ENCODE data around the gene CDYL2.
A peak's percentile ranks its signal among the peaks of the same experiment; 100 is the strongest.
"Not testable (repeated sequence)": the region's sequence is repeated elsewhere in the genome, so short reads cannot be mapped to it uniquely, and the experiment has no call there.

CDYL2 gene

GRCh38 chr16:80666378-80667250 lies 137.8 kb downstream of the CDYL2 start:
- FAIRE-seq (no peak), DNase-seq (ENCODE audit: insufficient read length) (no peak)
- TF ChIP-seq TAF1 (IDR thresholded peaks at IDR 0.05; ENCODE audit: borderline replicate concordance, low read depth, low read length) (no peak), POLR2A (IDR thresholded peaks at IDR 0.05; ENCODE audit: low read depth, low read length) (no peak)

- TF ChIP-seq POLR2A (IDR thresholded peaks at IDR 0.05; ENCODE audit: low read depth, low read length) (no peak), POLR2AphosphoS5 (IDR thresholded peaks at IDR 0.05; ENCODE audit: low read depth, low read length) (no peak), TAF1 (IDR thresholded peaks at IDR 0.05; ENCODE audit: borderline replicate concordance, low read depth, low read length) (no peak)
- no peak for FAIRE-seq
- DNase-seq (ENCODE audit: insufficient read length), result no peak
These were observed 139.0 kb downstream of the CDYL2 start for GRCh38 chr16:80665356-80665755.

- DNase-seq (ENCODE audit: insufficient read length) (no peak), FAIRE-seq (no peak)
- TF ChIP-seq POLR2A (IDR thresholded peaks at IDR 0.05; ENCODE audit: low read depth, low read length) (no peak), POLR2AphosphoS5 (IDR thresholded peaks at IDR 0.05; ENCODE audit: low read depth, low read length) (no peak), TAF1 (IDR thresholded peaks at IDR 0.05; ENCODE audit: borderline replicate concordance, low read depth, low read length) (no peak)
These were observed 139.6 kb downstream of the CDYL2 start for GRCh38 chr16:80664786-80665185.

- no peak for TF ChIP-seq POLR2A (IDR thresholded peaks at IDR 0.05; ENCODE audit: low read depth, low read length)
- TF ChIP-seq POLR2AphosphoS5 (IDR thresholded peaks at IDR 0.05; ENCODE audit: low read depth, low read length), result no peak
- no peak for TF ChIP-seq TAF1 (IDR thresholded peaks at IDR 0.05; ENCODE audit: borderline replicate concordance, low read depth, low read length)
- FAIRE-seq (no peak), DNase-seq (ENCODE audit: insufficient read length) (no peak)
These were observed 140.2 kb downstream of the CDYL2 start for GRCh38 chr16:80664226-80664625.

GRCh38 chr16:80663078-80663477 lies 141.3 kb downstream of the CDYL2 start:
- TF ChIP-seq TAF1 (IDR thresholded peaks at IDR 0.05; ENCODE audit: borderline replicate concordance, low read depth, low read length), result no peak
- no peak for TF ChIP-seq POLR2A (IDR thresholded peaks at IDR 0.05; ENCODE audit: low read depth, low read length)
- DNase-seq (ENCODE audit: insufficient read length) (no peak), FAIRE-seq (peak; percentile 9)

GRCh38 chr16:80659865-80660264 lies 144.5 kb downstream of the CDYL2 start:
- FAIRE-seq (no peak), DNase-seq (ENCODE audit: insufficient read length) (no peak)
- no peak for TF ChIP-seq POLR2A (IDR thresholded peaks at IDR 0.05; ENCODE audit: low read depth, low read length)
- no peak for TF ChIP-seq TAF1 (IDR thresholded peaks at IDR 0.05; ENCODE audit: borderline replicate concordance, low read depth, low read length)
- no peak for TF ChIP-seq POLR2AphosphoS5 (IDR thresholded peaks at IDR 0.05; ENCODE audit: low read depth, low read length)

- FAIRE-seq (peak; percentile 94), DNase-seq (ENCODE audit: insufficient read length) (no peak)
- TF ChIP-seq POLR2A (IDR thresholded peaks at IDR 0.05; ENCODE audit: low read depth, low read length) (peak; percentile 43; the same call in 1 of the 2 replicates), TAF1 (IDR thresholded peaks at IDR 0.05; ENCODE audit: borderline replicate concordance, low read depth, low read length) (no peak), POLR2AphosphoS5 (IDR thresholded peaks at IDR 0.05; ENCODE audit: low read depth, low read length) (no peak)
These were observed 147.7 kb downstream of the CDYL2 start for GRCh38 chr16:80656711-80657150.

- DNase-seq (ENCODE audit: insufficient read length) (no peak), FAIRE-seq (peak; percentile 17)
- no peak for TF ChIP-seq POLR2A (IDR thresholded peaks at IDR 0.05; ENCODE audit: low read depth, low read length)
- TF ChIP-seq TAF1 (IDR thresholded peaks at IDR 0.05; ENCODE audit: borderline replicate concordance, low read depth, low read length), result no peak
- TF ChIP-seq POLR2AphosphoS5 (IDR thresholded peaks at IDR 0.05; ENCODE audit: low read depth, low read length), result no peak
These were observed 148.2 kb downstream of the CDYL2 start for GRCh38 chr16:80656161-80656560.

GRCh38 chr16:80655751-80656150 lies 148.6 kb downstream of the CDYL2 start:
- TF ChIP-seq POLR2A (IDR thresholded peaks at IDR 0.05; ENCODE audit: low read depth, low read length), result no peak
- no peak for TF ChIP-seq TAF1 (IDR thresholded peaks at IDR 0.05; ENCODE audit: borderline replicate concordance, low read depth, low read length)
- DNase-seq (ENCODE audit: insufficient read length), result no peak
- no peak for FAIRE-seq

- no peak for DNase-seq (ENCODE audit: insufficient read length)
- no peak for FAIRE-seq
- no peak for TF ChIP-seq POLR2A (IDR thresholded peaks at IDR 0.05; ENCODE audit: low read depth, low read length)
- no peak for TF ChIP-seq POLR2AphosphoS5 (IDR thresholded peaks at IDR 0.05; ENCODE audit: low read depth, low read length)
- TF ChIP-seq TAF1 (IDR thresholded peaks at IDR 0.05; ENCODE audit: borderline replicate concordance, low read depth, low read length), result no peak
These were observed 150.1 kb downstream of the CDYL2 start for GRCh38 chr16:80654094-80654862.

- no peak for FAIRE-seq
- no peak for DNase-seq (ENCODE audit: insufficient read length)
- no peak for TF ChIP-seq POLR2A (IDR thresholded peaks at IDR 0.05; ENCODE audit: low read depth, low read length)
These were observed 152.0 kb downstream of the CDYL2 start for GRCh38 chr16:80652441-80652840.

GRCh38 chr16:80650281-80650680 lies 154.1 kb downstream of the CDYL2 start:
- not testable (repeated sequence) for FAIRE-seq; DNase-seq (ENCODE audit: insufficient read length)
